SU-DHL-6 (cell line): ENCODE measurements around the gene CCDC9.

Experiments used
- CTCF ChIP-seq: fragments of 200-600 bp; sonication (generic); IDR thresholded peaks from one replicate; pipeline ENCODE4 v1.5.1; 2017; ENCODE audit warnings: antibody characterized with exemption, mild to moderate bottlenecking, low read length, moderate library complexity; ENCODE audit not compliant: insufficient read depth, poor library complexity, severe bottlenecking
- EZH2phosphoT487 ChIP-seq: fragments of 200-600 bp; sonication (generic), shearing (Covaris generic); conservative IDR thresholded peaks from 2 replicates; pipeline ENCODE4 v1.6.1; 2018; ENCODE audit warnings: mild to moderate bottlenecking, antibody characterized with exemption, low read length, moderate library complexity, mixed read lengths

- TF ChIP-seq CTCF (no peak), EZH2phosphoT487 (no peak)
Measured at GRCh38 chr19:47240996-47241918, 15.1 kb upstream of the CCDC9 start.
